ENCODE measurements around the gene TSPAN4. TPM values are rescaled to one million over a fixed set of nuclear protein-coding genes. Genes with fewer than 3 reads are reported as not detected.

Gene TSPAN4
- total RNA-seq, 2 experiments from 2014 or later = 1.6 to 2.0 TPM

- Mint-ChIP-seq H3K4me3 (no peak overlapping the region), H3K27ac (no peak overlapping the region), H3K4me1 (ENCODE audit: low read depth) (peaks cover 30% of the 10 kb centered on the region), H3K36me3 (ENCODE audit: low read depth) (peaks cover 36% of the 10 kb centered on the region), H3K27me3 (no peaks in the 10 kb centered on the region), H3K9me3 (no peaks in the 10 kb centered on the region)
- Histone ChIP-seq H3K36me3 (ENCODE audit: insufficient read depth, low read length) (peaks cover 31% of the 10 kb centered on the region), H3K4me3 (ENCODE audit: low read length) (no peak overlapping the region), H3K9me3 (ENCODE audit: control insufficient read depth in 1 of 2, insufficient read depth in 1 of 2, low read length in 2 of 2) (no peaks in the 10 kb centered on the region), H3K27ac (ENCODE audit: low read depth in 1 of 2, low read length in 2 of 2) (no peak overlapping the region), H3K27me3 (ENCODE audit: control insufficient read depth in 1 of 2, insufficient read depth in 2 of 2, low read length in 2 of 2) (no peaks in the 10 kb centered on the region), H3K4me1 (ENCODE audit: insufficient read depth, low read length) (peaks cover 33% of the 10 kb centered on the region)
- ChIA-PET POLR2A (interaction anchor here (0.6 kb wide), 1 partner anchor 11 kb away, joined by 3 read pairs; no protein-coding TSS in a partner anchor), CTCF (no interaction called here)
- ATAC-seq (ENCODE audit: poor library complexity) (no peak), DNase-seq (no peak)
- TF ChIP-seq, protein P1, sequence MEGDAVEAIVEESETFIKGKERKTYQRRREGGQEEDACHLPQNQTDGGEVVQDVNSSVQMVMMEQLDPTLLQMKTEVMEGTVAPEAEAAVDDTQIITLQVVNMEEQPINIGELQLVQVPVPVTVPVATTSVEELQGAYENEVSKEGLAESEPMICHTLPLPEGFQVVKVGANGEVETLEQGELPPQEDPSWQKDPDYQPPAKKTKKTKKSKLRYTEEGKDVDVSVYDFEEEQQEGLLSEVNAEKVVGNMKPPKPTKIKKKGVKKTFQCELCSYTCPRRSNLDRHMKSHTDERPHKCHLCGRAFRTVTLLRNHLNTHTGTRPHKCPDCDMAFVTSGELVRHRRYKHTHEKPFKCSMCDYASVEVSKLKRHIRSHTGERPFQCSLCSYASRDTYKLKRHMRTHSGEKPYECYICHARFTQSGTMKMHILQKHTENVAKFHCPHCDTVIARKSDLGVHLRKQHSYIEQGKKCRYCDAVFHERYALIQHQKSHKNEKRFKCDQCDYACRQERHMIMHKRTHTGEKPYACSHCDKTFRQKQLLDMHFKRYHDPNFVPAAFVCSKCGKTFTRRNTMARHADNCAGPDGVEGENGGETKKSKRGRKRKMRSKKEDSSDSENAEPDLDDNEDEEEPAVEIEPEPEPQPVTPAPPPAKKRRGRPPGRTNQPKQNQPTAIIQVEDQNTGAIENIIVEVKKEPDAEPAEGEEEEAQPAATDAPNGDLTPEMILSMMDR (IDR thresholded peaks at IDR 0.05) = no peak
- intact Hi-C loops (cut with DNase I, micrococcal nuclease) = no loop called here
These were observed 29.6 kb upstream of the TSPAN4 start for GRCh38 chr11:813072-813455.

DNA sequence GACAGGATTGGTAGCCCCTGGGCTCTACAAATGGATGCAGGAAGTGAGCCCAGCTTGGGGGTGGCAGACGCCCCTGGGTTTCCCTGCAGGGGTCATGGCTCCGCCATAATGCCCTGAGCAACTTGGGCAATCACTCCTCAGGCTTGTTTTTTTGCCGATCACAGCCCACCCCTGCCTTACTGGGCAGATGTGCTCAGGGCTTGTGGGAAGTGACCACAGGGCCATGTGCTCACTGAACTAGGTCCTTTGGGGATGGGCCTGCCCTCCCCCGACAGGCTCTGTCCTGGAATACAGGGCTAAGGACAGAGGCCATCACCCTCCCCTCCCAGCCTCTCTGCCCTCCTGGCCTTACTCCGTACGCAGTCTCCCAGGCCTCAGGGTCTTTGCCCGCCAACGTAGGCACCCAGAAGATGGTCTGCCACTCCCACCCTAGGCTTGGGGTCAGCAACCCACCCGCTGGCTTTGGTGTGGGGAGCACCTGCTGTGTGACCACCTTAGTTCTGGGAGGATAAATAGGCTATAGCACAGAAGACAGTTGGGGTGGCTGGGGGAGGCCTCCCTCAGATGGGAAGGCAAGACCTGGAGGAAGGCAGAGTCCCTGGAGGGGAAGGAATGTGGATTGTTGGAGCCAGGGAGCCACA, 29.1 kb upstream of the TSPAN4 start:
- no peaks in the 10 kb centered on the region for H3K9me3 Mint-ChIP-seq
- TF ChIP-seq, protein P1 (IDR thresholded peaks at IDR 0.05) = no peak
- intact Hi-C loops (cut with DNase I, micrococcal nuclease) = no loop called here
- peaks cover 31% of the 10 kb centered on the region for H3K36me3 ChIP-seq (ENCODE audit: insufficient read depth, low read length)
- POLR2A ChIA-PET = interaction anchor here (0.6 kb wide), 1 partner anchor 12 kb away, joined by 3 read pairs; no protein-coding TSS in a partner anchor
- no peak overlapping the region for H3K27ac ChIP-seq (ENCODE audit: low read depth in 1 of 2, low read length in 2 of 2)
- H3K4me1 ChIP-seq (ENCODE audit: insufficient read depth, low read length) = peaks cover 33% of the 10 kb centered on the region
- H3K4me3 ChIP-seq (ENCODE audit: low read length) = no peak overlapping the region
- no peaks in the 10 kb centered on the region for H3K9me3 ChIP-seq (ENCODE audit: control insufficient read depth in 1 of 2, insufficient read depth in 1 of 2, low read length in 2 of 2)
- peak overlapping the region; percentile 65 for H3K4me3 Mint-ChIP-seq
- CTCF ChIA-PET = no interaction called here
- peaks cover 36% of the 10 kb centered on the region for H3K36me3 Mint-ChIP-seq (ENCODE audit: low read depth)
- peaks cover 28% of the 10 kb centered on the region for H3K4me1 Mint-ChIP-seq (ENCODE audit: low read depth)
- DNase-seq (no peak), ATAC-seq (ENCODE audit: poor library complexity) (no peak)
- H3K27me3 Mint-ChIP-seq = no peaks in the 10 kb centered on the region
- no peaks in the 10 kb centered on the region for H3K27me3 ChIP-seq (ENCODE audit: control insufficient read depth in 1 of 2, insufficient read depth in 2 of 2, low read length in 2 of 2)
- H3K27ac Mint-ChIP-seq = no peak overlapping the region

GRCh38 chr11:815675-816432, 26.8 kb upstream of the TSPAN4 start:
- POLR2A ChIA-PET = interaction anchor here (1.0 to 1.4 kb wide), 2 partner anchors 9 to 17 kb away, joined by 3 read pairs; partner anchors contain the start of gene CD151
- CTCF ChIA-PET = interaction anchor here (0.5 kb wide), 1 partner anchor 770 kb away, joined by 3 read pairs; no protein-coding TSS in a partner anchor
- Mint-ChIP-seq H3K4me1 (ENCODE audit: low read depth) (peaks cover 14% of the 10 kb centered on the region), H3K27me3 (no peaks in the 10 kb centered on the region), H3K4me3 (peak overlapping the region; percentile 15), H3K36me3 (ENCODE audit: low read depth) (peaks cover 30% of the 10 kb centered on the region), H3K9me3 (no peaks in the 10 kb centered on the region), H3K27ac (no peak overlapping the region)
- TF ChIP-seq, protein P1 (IDR thresholded peaks at IDR 0.05) = no peak
- peaks cover 31% of the 10 kb centered on the region for H3K36me3 ChIP-seq (ENCODE audit: insufficient read depth, low read length)
- ATAC-seq (ENCODE audit: poor library complexity) = no peak
- DNase-seq = no peak
- no peaks in the 10 kb centered on the region for H3K9me3 ChIP-seq (ENCODE audit: control insufficient read depth in 1 of 2, insufficient read depth in 1 of 2, low read length in 2 of 2)
- H3K4me3 ChIP-seq (ENCODE audit: low read length) = no peak overlapping the region
- H3K4me1 ChIP-seq (ENCODE audit: insufficient read depth, low read length) = peaks cover 32% of the 10 kb centered on the region
- H3K27me3 ChIP-seq (ENCODE audit: control insufficient read depth in 1 of 2, insufficient read depth in 2 of 2, low read length in 2 of 2) = no peaks in the 10 kb centered on the region
- intact Hi-C loops (cut with DNase I, micrococcal nuclease) = no loop called here
- no peak overlapping the region for H3K27ac ChIP-seq (ENCODE audit: low read depth in 1 of 2, low read length in 2 of 2)

Measured in CD4-positive, alpha-beta T cell (primary cell).